NOMO-1 treated with DMSO at 0.1 percent for 48 hours (cell line): Measurements from ENCODE around the gene NKX6-1.

Experiments used
- DNase-seq: peaks from one replicate; lab custom pipeline; 2025; ENCODE audit not compliant: unreplicated experiment; lab: John Stamatoyannopoulos, UW

The NKX6-1 gene

GRCh38 chr4:84498935-84499623, at the start of gene NKX6-1:
Gene NKX6-1, minus strand, starts transcription at chr4:84499292. Its CDS starts 1,064 bp downstream, at chr4:84498228.
- no peak for DNase-seq

DNA sequence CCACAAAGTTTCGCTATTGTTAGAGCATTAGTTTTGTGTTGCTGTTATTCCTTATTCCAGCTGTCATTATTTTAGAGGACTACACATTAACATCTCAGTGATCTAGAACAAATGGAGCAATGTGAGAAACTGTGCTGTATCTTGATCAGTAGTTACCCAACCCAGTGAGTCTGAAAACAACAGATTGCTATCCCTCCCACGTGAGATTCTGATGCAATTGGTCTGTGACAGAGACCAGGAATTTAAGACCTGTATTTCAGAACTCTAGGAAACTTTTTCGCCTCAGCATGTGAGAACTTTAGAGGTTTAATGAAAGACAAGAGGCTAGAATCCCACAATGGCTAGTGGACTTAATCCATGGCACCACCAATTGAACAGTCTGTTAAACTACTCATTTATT, 48.1 kb upstream of the NKX6-1 start:
- no peak for DNase-seq

GRCh38 chr4:84545093-84545492, 46.0 kb upstream of the NKX6-1 start:
- no peak for DNase-seq

GRCh38 chr4:84535901-84536300, 36.8 kb upstream of the NKX6-1 start:
- no peak for DNase-seq

DNA sequence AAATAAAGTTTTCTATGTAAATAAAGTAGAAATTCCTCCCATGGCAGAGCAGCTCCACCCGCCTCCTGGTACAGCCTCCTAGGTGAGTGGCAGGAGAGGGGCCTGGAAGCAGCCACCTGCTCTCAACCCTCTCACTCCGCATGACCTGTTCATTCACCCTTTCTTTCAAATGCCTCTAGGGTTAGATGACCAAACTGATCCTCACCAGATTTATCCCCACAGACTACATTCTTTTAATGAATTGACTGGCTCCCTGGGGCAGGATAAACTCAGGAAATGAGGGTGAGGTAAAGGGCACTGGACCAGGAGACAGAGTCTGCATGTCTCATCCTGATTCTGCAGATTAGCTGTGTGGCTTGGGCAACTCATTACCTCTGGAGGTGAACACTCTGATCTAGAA, 32.6 kb upstream of the NKX6-1 start:
- DNase-seq, result no peak

- DNase-seq, result no peak
Measured at GRCh38 chr4:84530871-84531270, 31.8 kb upstream of the NKX6-1 start.

DNA sequence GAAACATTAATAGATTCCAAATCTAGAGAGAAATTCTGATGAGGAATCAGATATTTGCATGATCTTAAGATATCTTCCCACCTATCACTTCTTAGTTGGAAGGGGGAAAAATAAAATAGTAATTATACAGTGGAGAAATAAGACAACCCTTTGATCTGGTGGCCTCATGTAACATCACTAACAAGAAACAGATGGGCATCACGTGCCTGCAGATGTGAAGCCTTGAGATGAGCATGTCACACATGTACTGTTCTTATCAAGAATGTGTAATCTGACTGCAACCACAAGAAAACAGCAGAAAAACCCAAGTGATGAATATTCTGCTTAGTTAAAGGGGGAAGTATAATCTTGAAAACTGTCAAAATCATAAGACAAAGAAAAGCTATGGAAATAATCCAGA, 31.4 kb upstream of the NKX6-1 start:
- no peak for DNase-seq

- DNase-seq, result peak; percentile 31
Measured at GRCh38 chr4:84529169-84529751, 30.2 kb upstream of the NKX6-1 start.

DNA sequence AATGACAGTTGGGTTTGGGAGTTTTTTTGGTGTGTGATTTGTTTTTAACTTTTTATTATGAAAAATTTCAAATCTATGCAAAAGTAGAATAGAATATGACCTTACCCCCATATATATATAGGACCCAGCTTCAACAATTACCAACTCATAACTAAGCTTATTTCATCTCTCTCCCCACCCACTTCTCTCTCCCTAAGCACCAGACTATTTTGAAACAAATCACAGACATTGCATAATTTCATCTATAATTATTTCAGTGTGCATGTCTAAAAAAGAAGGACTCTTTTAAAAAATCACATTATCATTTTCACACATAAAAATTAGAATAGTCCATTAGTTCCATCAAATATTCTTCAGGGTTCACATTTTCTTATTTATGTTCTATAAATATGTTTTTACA, 28.3 kb upstream of the NKX6-1 start:
- peak; percentile 2 for DNase-seq

GRCh38 chr4:84515075-84515474, 16.0 kb upstream of the NKX6-1 start:
- DNase-seq, result no peak

GRCh38 chr4:84512277-84512676, 13.2 kb upstream of the NKX6-1 start:
- DNase-seq, result no peak

GRCh38 chr4:84511703-84512102, 12.6 kb upstream of the NKX6-1 start:
- no peak for DNase-seq

- DNase-seq, result no peak
Measured at GRCh38 chr4:84507941-84508340, 8.8 kb upstream of the NKX6-1 start.

- no peak for DNase-seq
Measured at GRCh38 chr4:84504821-84505220, 5.7 kb upstream of the NKX6-1 start.

- peak; percentile 55 for DNase-seq
Measured at GRCh38 chr4:84503495-84504437, 4.7 kb upstream of the NKX6-1 start.

- no peak for DNase-seq
Measured at GRCh38 chr4:84502955-84503373, 3.9 kb upstream of the NKX6-1 start.

DNA sequence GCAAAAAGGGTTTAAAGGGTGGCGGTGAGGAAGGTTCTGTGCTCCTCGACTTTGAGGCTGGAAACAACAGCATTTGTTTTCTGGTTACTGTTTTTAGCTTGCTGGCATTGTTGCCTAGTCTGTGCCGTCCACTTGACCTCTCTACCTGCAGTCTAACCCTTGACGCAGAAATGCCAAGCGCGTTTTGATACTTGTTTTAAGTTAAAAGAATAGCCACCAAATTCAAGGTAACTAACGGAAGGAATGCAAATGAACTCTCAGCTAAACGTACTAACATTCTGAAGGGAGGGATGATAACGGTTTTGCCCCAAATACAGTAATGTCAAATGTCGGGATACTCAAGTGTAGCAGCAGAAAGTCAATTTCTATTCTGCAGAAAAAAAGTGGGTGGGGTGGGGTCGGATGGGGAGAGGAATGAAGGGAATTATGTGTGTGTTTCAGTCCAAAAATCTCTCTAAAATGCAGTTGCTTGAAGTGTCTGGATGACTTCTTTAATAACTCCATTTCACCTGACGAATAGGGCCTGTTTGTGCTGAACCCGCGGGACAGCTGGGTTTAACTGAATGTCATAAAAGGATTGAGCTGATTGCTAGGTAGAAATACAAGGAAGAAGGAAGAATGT, 3.4 kb upstream of the NKX6-1 start:
- DNase-seq, result no peak

DNA sequence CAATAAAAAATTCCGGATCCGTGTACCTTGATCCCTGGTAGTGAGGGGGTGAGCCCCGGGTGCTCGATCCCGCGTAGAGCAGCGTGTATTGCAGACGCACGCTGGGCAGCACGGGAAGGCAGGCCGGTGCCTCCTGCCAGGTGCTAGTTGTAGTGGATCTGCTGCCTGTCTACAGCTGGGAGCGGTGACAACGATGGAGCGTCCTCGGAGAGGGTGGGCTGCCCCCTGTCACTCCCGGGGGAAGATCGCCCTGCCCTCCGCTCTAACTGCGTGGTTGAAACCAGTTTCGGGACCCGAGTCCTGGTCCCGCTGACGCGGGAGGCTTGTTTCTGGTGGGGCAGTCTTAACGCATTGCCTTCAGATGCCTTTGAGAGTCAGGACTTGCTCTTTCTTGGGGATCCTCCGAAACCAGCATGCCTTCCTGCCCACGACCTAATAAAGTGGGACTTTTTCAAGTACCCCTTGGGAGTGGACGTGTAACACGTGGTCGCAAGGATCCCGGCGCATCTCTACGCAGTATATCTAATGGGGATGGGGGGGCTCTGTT, 2.7 kb upstream of the NKX6-1 start:
- DNase-seq, result no peak

- DNase-seq, result no peak
Measured at GRCh38 chr4:84501202-84501503, 2.1 kb upstream of the NKX6-1 start.

- DNase-seq, result no peak
Measured at GRCh38 chr4:84500386-84501201, 1.5 kb upstream of the NKX6-1 start.

GRCh38 chr4:84499624-84499982, 511 bp upstream of the NKX6-1 start:
- no peak for DNase-seq
